ENCODE data around the gene BMP8A. TPM values are rescaled to one million over a fixed set of nuclear protein-coding genes. Genes with fewer than 3 reads are reported as not detected.
"Not testable (repeated sequence)": the region's sequence is repeated elsewhere in the genome, so short reads cannot be mapped to it uniquely, and the experiment has no call there.

BMP8A gene
- total and polyA plus RNA-seq, 8 donors: 0.37 to 0.82 (median 0.64) TPM

DNA sequence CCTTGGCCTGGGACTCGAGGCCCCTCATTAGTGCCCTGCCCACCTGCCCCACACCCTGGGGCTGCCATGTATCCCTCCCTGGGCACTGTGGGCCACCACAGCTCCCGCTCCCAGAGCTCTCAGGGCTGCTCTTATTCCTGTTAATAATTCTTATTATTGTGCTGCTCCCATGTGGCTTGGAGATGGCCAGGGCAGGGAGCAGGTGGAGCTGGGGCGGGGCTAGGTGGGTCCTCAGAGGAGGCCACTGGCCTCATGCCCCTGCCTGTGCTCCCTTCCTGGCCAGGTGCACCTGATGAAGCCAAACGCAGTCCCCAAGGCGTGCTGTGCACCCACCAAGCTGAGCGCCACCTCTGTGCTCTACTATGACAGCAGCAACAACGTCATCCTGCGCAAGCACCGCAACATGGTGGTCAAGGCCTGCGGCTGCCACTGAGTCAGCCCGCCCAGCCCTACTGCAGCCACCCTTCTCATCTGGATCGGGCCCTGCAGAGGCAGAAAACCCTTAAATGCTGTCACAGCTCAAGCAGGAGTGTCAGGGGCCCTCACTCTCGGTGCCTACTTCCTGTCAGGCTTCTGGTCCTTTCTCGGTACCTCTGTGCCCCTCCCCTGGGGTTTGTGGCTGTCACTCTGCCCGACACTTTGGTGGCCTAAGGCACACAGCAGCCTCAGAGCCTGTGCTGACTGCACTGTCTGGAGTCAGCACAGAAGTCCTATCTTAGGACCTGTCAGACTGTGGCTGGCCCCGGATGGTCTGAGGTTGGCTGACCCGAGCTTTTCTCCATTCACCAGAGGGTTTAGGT lies 34.1 kb downstream of the BMP8A start:
- TF ChIP-seq CTCF (IDR thresholded peaks at IDR 0.05): no peak
- H3K4me1 ChIP-seq: no peaks in the 10 kb centered on the region
- intact Hi-C loops (cut with DNase I): no loop called here
- no peak overlapping the region for H3K27ac ChIP-seq
- no peak overlapping the region for H3K4me3 ChIP-seq
- H3K27me3 ChIP-seq: no peaks in the 10 kb centered on the region
- H3K9me3 ChIP-seq: no peaks in the 10 kb centered on the region
- ATAC-seq (no peak), DNase-seq (no peak)
- H3K36me3 ChIP-seq: peaks cover 0 to 35% of the 10 kb centered on the region in 2 donors

DNA sequence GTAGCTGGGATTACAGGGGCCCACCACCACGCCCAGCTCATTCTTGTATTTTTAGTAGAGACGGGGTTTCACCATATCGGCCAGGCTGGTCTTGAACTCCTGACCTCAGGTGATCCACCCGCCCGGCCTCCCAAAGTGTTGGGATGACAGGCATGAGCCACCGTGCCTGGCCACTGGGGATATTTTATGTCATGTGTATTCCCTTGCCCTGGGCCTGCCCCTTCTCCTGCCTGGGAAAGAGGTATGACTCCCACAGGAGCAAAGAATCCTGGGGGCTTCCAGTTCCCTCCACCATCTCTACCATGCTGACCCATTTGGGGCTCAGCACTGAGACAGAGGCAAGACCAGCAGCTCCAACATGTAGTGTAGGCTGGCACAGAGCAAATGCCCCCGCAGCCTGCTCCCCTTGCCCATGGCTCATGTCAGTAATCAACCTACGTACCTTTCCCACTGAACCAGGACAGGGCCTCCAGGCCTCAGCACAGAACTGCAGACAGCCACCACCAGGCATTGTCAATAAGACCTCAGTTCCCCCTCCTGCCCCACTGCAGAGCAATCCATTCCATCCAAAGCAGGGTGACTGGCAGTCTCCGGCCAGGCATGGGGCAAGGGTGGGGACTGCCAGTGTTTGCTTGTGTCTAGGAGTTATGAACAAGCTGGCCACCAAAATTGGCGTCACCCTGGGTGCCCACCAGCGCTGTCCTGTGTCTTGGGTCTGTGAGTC lies 35.2 kb downstream of the BMP8A start:
- TF ChIP-seq CTCF (IDR thresholded peaks at IDR 0.05): no peak
- no peaks in the 10 kb centered on the region for H3K27me3 ChIP-seq
- no peak overlapping the region for H3K4me3 ChIP-seq
- no peak for DNase-seq
- no peak overlapping the region for H3K27ac ChIP-seq
- intact Hi-C loops (cut with DNase I): no loop called here
- H3K36me3 ChIP-seq: peaks cover 0 to 44% of the 10 kb centered on the region in 2 donors
- H3K4me1 ChIP-seq: no peaks in the 10 kb centered on the region
- no peak for ATAC-seq
- H3K9me3 ChIP-seq: no peaks in the 10 kb centered on the region

GRCh38 chr1:39527190-39527579 lies 35.7 kb downstream of the BMP8A start:
- H3K36me3 ChIP-seq: peaks cover 0 to 49% of the 10 kb centered on the region in 2 donors
- H3K27me3 ChIP-seq; H3K27ac ChIP-seq; DNase-seq; H3K9me3 ChIP-seq; H3K4me3 ChIP-seq; H3K4me1 ChIP-seq; intact Hi-C loops (cut with DNase I); ATAC-seq: not testable (repeated sequence)

- ATAC-seq (no peak), DNase-seq (no peak)
- Histone ChIP-seq H3K27ac (no peak overlapping the region), H3K36me3 (peaks cover 0 to 58% of the 10 kb centered on the region in 2 donors), H3K4me1 (no peaks in the 10 kb centered on the region), H3K9me3 (no peaks in the 10 kb centered on the region), H3K27me3 (no peaks in the 10 kb centered on the region), H3K4me3 (no peak overlapping the region)
- intact Hi-C loops (cut with DNase I): no loop called here
- TF ChIP-seq CTCF (IDR thresholded peaks at IDR 0.05): no peak
Measured at GRCh38 chr1:39528082-39528481, 36.6 kb downstream of the BMP8A start.

- Histone ChIP-seq H3K4me1 (no peaks in the 10 kb centered on the region), H3K36me3 (peaks cover 0 to 67% of the 10 kb centered on the region in 2 donors), H3K9me3 (no peaks in the 10 kb centered on the region), H3K4me3 (no peak overlapping the region), H3K27ac (no peak overlapping the region), H3K27me3 (no peaks in the 10 kb centered on the region)
- intact Hi-C loops (cut with DNase I): no loop called here
- no peak for ATAC-seq
- no peak for TF ChIP-seq CTCF (IDR thresholded peaks at IDR 0.05)
- no peak for DNase-seq
Measured at GRCh38 chr1:39529901-39530535, 38.6 kb downstream of the BMP8A start.
